ENCODE results near the gene SPRYD7. TPM values are rescaled to one million over a fixed set of nuclear protein-coding genes. Genes with fewer than 3 reads are reported as not detected.

SPRYD7 gene
- total RNA-seq, 1 donor from 2014 or later = 5.0 TPM

Other genes starting within 250 kb of the SPRYD7 start
- gene EBPL, start 244.9 kb downstream of the SPRYD7 start, total RNA-seq = 80.4 and 146 TPM in 2 replicates
- gene KPNA3, start 143.7 kb downstream of the SPRYD7 start, total RNA-seq = 25.9 and 26.9 TPM in 2 replicates
- 17.5 and 19.0 TPM in 2 replicates for gene TRIM13, start 60.7 kb upstream of the SPRYD7 start, total RNA-seq
- gene KCNRG, start 79.1 kb upstream of the SPRYD7 start, total RNA-seq = 4.2 and 4.5 TPM in 2 replicates